ENCODE measurements around the gene GPR4.
A peak's percentile ranks its signal among the peaks of the same experiment; 100 is the strongest.

The GPR4 gene

GRCh38 chr19:45587873-45588272 lies 14.1 kb downstream of the GPR4 start:
- no peaks in the 10 kb centered on the region for H3K27me3 ChIP-seq (ENCODE audit: insufficient read depth, low read length, poor library complexity, severe bottlenecking)
- H3K4me3 ChIP-seq (ENCODE audit: low read length, poor library complexity, severe bottlenecking) = no peak overlapping the region
- H3K79me2 ChIP-seq (ENCODE audit: insufficient read depth, low read length) = peaks cover 12% of the 10 kb centered on the region
- no peak overlapping the region for H3K4me2 ChIP-seq (ENCODE audit: low read depth, low read length, poor library complexity, severe bottlenecking)
- H3F3A ChIP-seq (ENCODE audit: low read depth) = no peaks in the 10 kb centered on the region
- H3K4me1 ChIP-seq (ENCODE audit: insufficient read depth, low read length, poor library complexity, severe bottlenecking) = peaks cover 11% of the 10 kb centered on the region
- H3K36me3 ChIP-seq (ENCODE audit: insufficient read depth, low read length) = no peaks in the 10 kb centered on the region
- no peak overlapping the region for H2AFZ ChIP-seq (ENCODE audit: low read length)
- H3K9me2 ChIP-seq (replicated peaks; ENCODE audit: low read depth, low read length) = no peaks in the 10 kb centered on the region
- no peaks in the 10 kb centered on the region for H3K9me3 ChIP-seq (ENCODE audit: insufficient read depth, low read depth, low read length)
- H4K20me1 ChIP-seq (ENCODE audit: insufficient read depth, low read length, poor library complexity, severe bottlenecking) = no peaks in the 10 kb centered on the region
- no peak overlapping the region for H3K9ac ChIP-seq (ENCODE audit: low read depth, low read length, poor library complexity, severe bottlenecking)
- TF ChIP-seq CTCF (conservative IDR thresholded peaks at IDR 0.05; ENCODE audit: low read length) (no peak), EZH2phosphoT487 (IDR thresholded peaks at IDR 0.05; ENCODE audit: borderline replicate concordance) (no peak)

GRCh38 chr19:45585158-45585577 lies 16.8 kb downstream of the GPR4 start:
- Histone ChIP-seq H3K79me2 (ENCODE audit: insufficient read depth, low read length) (peaks cover 31% of the 10 kb centered on the region), H3K4me3 (ENCODE audit: low read length, poor library complexity, severe bottlenecking) (peak overlapping the region; percentile 94), H3K4me2 (ENCODE audit: low read depth, low read length, poor library complexity, severe bottlenecking) (peak overlapping the region; percentile 75), H3K4me1 (ENCODE audit: insufficient read depth, low read length, poor library complexity, severe bottlenecking) (peaks cover 11% of the 10 kb centered on the region), H3F3A (ENCODE audit: low read depth) (no peaks in the 10 kb centered on the region), H3K27me3 (ENCODE audit: insufficient read depth, low read length, poor library complexity, severe bottlenecking) (no peaks in the 10 kb centered on the region), H3K9me3 (ENCODE audit: insufficient read depth, low read depth, low read length) (no peaks in the 10 kb centered on the region), H3K36me3 (ENCODE audit: insufficient read depth, low read length) (no peaks in the 10 kb centered on the region), H3K9ac (ENCODE audit: low read depth, low read length, poor library complexity, severe bottlenecking) (peak overlapping the region; percentile 95), H3K9me2 (replicated peaks; ENCODE audit: low read depth, low read length) (no peaks in the 10 kb centered on the region), H2AFZ (ENCODE audit: low read length) (peak overlapping the region; percentile 74), H4K20me1 (ENCODE audit: insufficient read depth, low read length, poor library complexity, severe bottlenecking) (no peaks in the 10 kb centered on the region)
- TF ChIP-seq EZH2phosphoT487 (IDR thresholded peaks at IDR 0.05; ENCODE audit: borderline replicate concordance) = no peak
- TF ChIP-seq CTCF (conservative IDR thresholded peaks at IDR 0.05; ENCODE audit: low read length) = no peak

- no peaks in the 10 kb centered on the region for H3K9me3 ChIP-seq (ENCODE audit: insufficient read depth, low read depth, low read length)
- peak within 1 kb of the TSS; percentile 79 for H3K4me2 ChIP-seq (ENCODE audit: low read depth, low read length, poor library complexity, severe bottlenecking)
- peaks cover 11% of the 10 kb centered on the region for H3K4me1 ChIP-seq (ENCODE audit: insufficient read depth, low read length, poor library complexity, severe bottlenecking)
- no peaks in the 10 kb centered on the region for H3K36me3 ChIP-seq (ENCODE audit: insufficient read depth, low read length)
- peaks cover 31% of the 10 kb centered on the region for H3K79me2 ChIP-seq (ENCODE audit: insufficient read depth, low read length)
- TF ChIP-seq EZH2phosphoT487 (IDR thresholded peaks at IDR 0.05; ENCODE audit: borderline replicate concordance) (no peak), CTCF (conservative IDR thresholded peaks at IDR 0.05; ENCODE audit: low read length) (no peak)
- H3F3A ChIP-seq (ENCODE audit: low read depth) = no peaks in the 10 kb centered on the region
- peak within 1 kb of the TSS; percentile 97 for H2AFZ ChIP-seq (ENCODE audit: low read length)
- H3K9ac ChIP-seq (ENCODE audit: low read depth, low read length, poor library complexity, severe bottlenecking) = peak within 1 kb of the TSS; percentile 95
- H3K27me3 ChIP-seq (ENCODE audit: insufficient read depth, low read length, poor library complexity, severe bottlenecking) = no peaks in the 10 kb centered on the region
- peaks cover under 1% of the 10 kb centered on the region for H4K20me1 ChIP-seq (ENCODE audit: insufficient read depth, low read length, poor library complexity, severe bottlenecking)
- H3K9me2 ChIP-seq (replicated peaks; ENCODE audit: low read depth, low read length) = no peaks in the 10 kb centered on the region
- H3K4me3 ChIP-seq (ENCODE audit: low read length, poor library complexity, severe bottlenecking) = peak within 1 kb of the TSS; percentile 94
Observed at GRCh38 chr19:45584332-45585157, 17.5 kb downstream of the GPR4 start, which contains the start of gene OPA3. Gene OPA3 (minus strand): TSS chr19:45584802. CDS start chr19:45584764, 38 bp downstream.

All from Loucy (cell line).